Measurements from ENCODE around the gene SLC36A2.

The SLC36A2 gene

GRCh38 chr5:151303666-151304065 is 43.7 kb downstream of the SLC36A2 start, which contains the start of gene SLC36A3:
SLC36A3 (minus strand) TSS chr5:151303766; CDS start chr5:151303354, 412 bp downstream.
- Histone ChIP-seq H4K20me1 (ENCODE audit: insufficient read depth, low read length) (no peaks in the 10 kb centered on the region), H3K9me3 (replicated peaks; ENCODE audit: insufficient read depth, low read length) (no peaks in the 10 kb centered on the region), H3K27me3 (replicated peaks; ENCODE audit: insufficient read depth, low read length) (no peaks in the 10 kb centered on the region), H3K79me2 (ENCODE audit: low read length) (no peaks in the 10 kb centered on the region), H3K9me2 (replicated peaks; ENCODE audit: insufficient read depth, low read length) (no peaks in the 10 kb centered on the region), H3K36me3 (replicated peaks; ENCODE audit: insufficient read depth, low read length) (no peaks in the 10 kb centered on the region), H3K4me1 (ENCODE audit: low read length) (no peaks in the 10 kb centered on the region), H3F3A (ENCODE audit: insufficient read depth, low read length) (no peaks in the 10 kb centered on the region), H3K4me3 (ENCODE audit: low read length) (no peak within 1 kb of the TSS), H3K27ac (ENCODE audit: low read length) (no peak within 1 kb of the TSS), H3K4me2 (ENCODE audit: low read depth, low read length) (no peak within 1 kb of the TSS), H3K9ac (ENCODE audit: low read length) (no peak within 1 kb of the TSS), H2AFZ (ENCODE audit: low read length) (no peak within 1 kb of the TSS)
- no peak for DNase-seq
- TF ChIP-seq CTCF (IDR thresholded peaks at IDR 0.05; ENCODE audit: low read length) (no peak), EZH2phosphoT487 (IDR thresholded peaks at IDR 0.05; ENCODE audit: low read length) (no peak), EZH2 (optimal IDR thresholded peaks at IDR 0.05; ENCODE audit: low read depth, low read length) (no peak)

DNA sequence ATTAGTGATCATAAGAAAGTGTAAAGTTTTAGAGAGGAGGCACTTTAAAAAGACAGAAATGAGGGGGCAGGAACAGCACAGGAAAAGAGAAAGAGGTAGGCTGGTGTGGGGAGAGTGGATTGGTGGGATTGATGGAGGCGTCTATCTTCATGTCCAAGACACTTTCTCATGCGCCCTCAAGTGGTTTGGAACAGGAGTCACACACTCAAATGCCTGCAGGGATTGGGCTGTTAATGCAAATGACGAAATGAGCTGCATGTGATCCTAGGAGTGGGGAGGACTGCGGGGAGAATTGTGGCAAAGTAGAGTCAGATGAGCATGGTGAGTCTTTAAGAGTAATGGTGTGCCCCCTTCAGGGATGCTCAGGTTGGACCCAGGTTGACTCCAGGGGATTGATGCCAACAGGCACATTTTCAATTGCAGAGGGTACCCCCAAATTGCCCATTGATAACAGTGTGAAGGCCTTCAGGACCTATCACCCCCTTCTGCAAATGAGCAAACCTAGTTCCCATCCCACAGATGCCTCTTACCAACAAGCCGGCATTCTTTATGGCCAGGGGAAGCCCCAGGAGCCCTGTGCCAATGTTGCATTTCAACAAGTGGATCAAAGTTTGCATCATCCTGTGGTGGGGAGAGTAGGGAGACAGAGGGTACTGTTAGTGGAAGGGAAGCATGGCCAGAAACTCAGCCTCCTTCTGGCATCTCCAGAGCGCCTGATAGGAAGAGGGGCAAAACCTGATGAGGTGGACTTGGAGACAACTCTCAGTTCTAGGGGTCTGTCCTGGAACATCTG is 49.1 kb downstream of the SLC36A2 start:
- H3K4me1 ChIP-seq (ENCODE audit: low read length) = no peaks in the 10 kb centered on the region
- no peaks in the 10 kb centered on the region for H3F3A ChIP-seq (ENCODE audit: insufficient read depth, low read length)
- H4K20me1 ChIP-seq (ENCODE audit: insufficient read depth, low read length) = no peaks in the 10 kb centered on the region
- no peaks in the 10 kb centered on the region for H3K79me2 ChIP-seq (ENCODE audit: low read length)
- no peak overlapping the region for H3K4me3 ChIP-seq (ENCODE audit: low read length)
- no peak overlapping the region for H3K9ac ChIP-seq (ENCODE audit: low read length)
- no peaks in the 10 kb centered on the region for H3K9me3 ChIP-seq (replicated peaks; ENCODE audit: insufficient read depth, low read length)
- H3K9me2 ChIP-seq (replicated peaks; ENCODE audit: insufficient read depth, low read length) = no peaks in the 10 kb centered on the region
- H3K4me2 ChIP-seq (ENCODE audit: low read depth, low read length) = no peak overlapping the region
- no peaks in the 10 kb centered on the region for H3K27me3 ChIP-seq (replicated peaks; ENCODE audit: insufficient read depth, low read length)
- no peak for TF ChIP-seq EZH2phosphoT487 (IDR thresholded peaks at IDR 0.05; ENCODE audit: low read length)
- TF ChIP-seq EZH2 (optimal IDR thresholded peaks at IDR 0.05; ENCODE audit: low read depth, low read length) = no peak
- no peak for TF ChIP-seq CTCF (IDR thresholded peaks at IDR 0.05; ENCODE audit: low read length)
- H3K36me3 ChIP-seq (replicated peaks; ENCODE audit: insufficient read depth, low read length) = no peaks in the 10 kb centered on the region
- H3K27ac ChIP-seq (ENCODE audit: low read length) = no peak overlapping the region
- no peak for DNase-seq
- H2AFZ ChIP-seq (ENCODE audit: low read length) = no peak overlapping the region

DNA sequence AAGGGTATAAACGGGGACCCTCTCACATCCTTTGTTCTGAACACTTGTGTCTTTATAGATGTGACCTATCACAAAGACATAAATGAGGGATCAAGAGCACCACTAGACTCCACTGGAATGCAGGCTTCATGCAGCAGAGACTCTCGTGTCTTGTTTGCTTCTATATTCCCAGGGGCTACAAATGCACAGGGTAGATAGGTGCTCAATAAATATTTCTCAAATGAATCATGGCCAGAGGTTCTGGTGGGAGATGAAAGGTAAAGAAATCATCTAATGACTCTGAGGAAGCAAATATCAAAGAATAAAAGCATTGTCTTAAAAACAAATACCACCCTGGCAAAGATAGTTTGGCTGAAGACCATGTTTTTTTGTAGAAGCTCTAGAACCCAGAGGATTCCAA is 50.4 kb downstream of the SLC36A2 start:
- Histone ChIP-seq H3K4me3 (ENCODE audit: low read length) (no peak overlapping the region), H4K20me1 (ENCODE audit: insufficient read depth, low read length) (no peaks in the 10 kb centered on the region), H3K9me3 (replicated peaks; ENCODE audit: insufficient read depth, low read length) (no peaks in the 10 kb centered on the region), H3F3A (ENCODE audit: insufficient read depth, low read length) (no peaks in the 10 kb centered on the region), H3K4me1 (ENCODE audit: low read length) (no peaks in the 10 kb centered on the region), H3K4me2 (ENCODE audit: low read depth, low read length) (no peak overlapping the region), H3K9me2 (replicated peaks; ENCODE audit: insufficient read depth, low read length) (no peaks in the 10 kb centered on the region), H2AFZ (ENCODE audit: low read length) (no peak overlapping the region), H3K79me2 (ENCODE audit: low read length) (no peaks in the 10 kb centered on the region), H3K36me3 (replicated peaks; ENCODE audit: insufficient read depth, low read length) (no peaks in the 10 kb centered on the region), H3K27ac (ENCODE audit: low read length) (no peak overlapping the region), H3K9ac (ENCODE audit: low read length) (no peak overlapping the region), H3K27me3 (replicated peaks; ENCODE audit: insufficient read depth, low read length) (no peaks in the 10 kb centered on the region)
- no peak for TF ChIP-seq EZH2phosphoT487 (IDR thresholded peaks at IDR 0.05; ENCODE audit: low read length)
- TF ChIP-seq EZH2 (optimal IDR thresholded peaks at IDR 0.05; ENCODE audit: low read depth, low read length) = no peak
- TF ChIP-seq CTCF (IDR thresholded peaks at IDR 0.05; ENCODE audit: low read length) = no peak
- no peak for DNase-seq

Measured in MM.1S (cell line).